Kidney epithelial cell (primary cell): ENCODE measurements around the gene ZNF609. TPM values are rescaled to one million over a fixed set of nuclear protein-coding genes. Genes with fewer than 3 reads are reported as not detected.

Experiments
- DNase-seq: peaks from one replicate; pipeline ENCODE4 v3.0.0-alpha.2; 2010; ENCODE audit warnings: low read depth
- H3K27me3 ChIP-seq: 2 replicates; pipeline ENCODE4 v1.6.0; 2011; ENCODE audit warnings: low read length; ENCODE audit not compliant: control insufficient read depth, insufficient read depth
- H3K36me3 ChIP-seq: 2 replicates; pipeline ENCODE4 v1.5.1; 2011; ENCODE audit warnings: low read length; ENCODE audit not compliant: control insufficient read depth, insufficient read depth
- H3K4me3 ChIP-seq: 2 replicates; pipeline ENCODE4 v1.5.1; 2011; ENCODE audit warnings: low read depth, mild to moderate bottlenecking, control low read depth, low read length
- total RNA-seq: library from RNA; depleted of rRNA; stranded (reverse); fragments of >200 nt; gene quantifications from 2 replicates; pipeline ENCODE4 v1.2.3, GENCODE V29; 2015
- TF ChIP-seq, protein P1 (sequence below): IDR thresholded peaks from 2 replicates; pipeline ENCODE4 v1.5.1; 2011; ENCODE audit warnings: mild to moderate bottlenecking, moderate library complexity, low read length, control low read depth, inconsistent platforms; ENCODE audit not compliant: insufficient read depth, poor library complexity, severe bottlenecking

Gene ZNF609
- total RNA-seq, 1 donor from 2014 or later, result 18.4 TPM

DNA sequence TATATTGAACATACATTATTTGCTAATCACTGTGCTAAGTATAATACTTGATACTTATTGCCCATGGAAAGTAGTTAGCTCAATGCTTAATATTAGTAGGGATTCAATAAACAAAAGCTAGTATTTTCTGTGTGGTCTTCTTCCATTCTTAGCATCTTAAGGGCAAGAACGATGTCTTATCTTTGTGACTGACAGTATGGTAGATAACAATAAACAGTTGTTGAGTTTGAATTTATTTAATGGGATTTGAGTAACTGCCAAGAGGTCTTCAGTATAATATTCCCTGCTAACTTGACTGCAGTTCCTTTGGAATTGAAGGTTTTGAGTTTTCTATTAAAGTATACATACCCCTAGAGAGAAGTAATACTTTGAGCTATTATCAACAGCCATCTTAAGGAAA is 70.1 kb downstream of the ZNF609 start:
- Histone ChIP-seq H3K27me3 (no peaks in the 10 kb centered on the region), H3K36me3 (no peaks in the 10 kb centered on the region), H3K4me3 (no peak overlapping the region)
- TF ChIP-seq, protein P1, sequence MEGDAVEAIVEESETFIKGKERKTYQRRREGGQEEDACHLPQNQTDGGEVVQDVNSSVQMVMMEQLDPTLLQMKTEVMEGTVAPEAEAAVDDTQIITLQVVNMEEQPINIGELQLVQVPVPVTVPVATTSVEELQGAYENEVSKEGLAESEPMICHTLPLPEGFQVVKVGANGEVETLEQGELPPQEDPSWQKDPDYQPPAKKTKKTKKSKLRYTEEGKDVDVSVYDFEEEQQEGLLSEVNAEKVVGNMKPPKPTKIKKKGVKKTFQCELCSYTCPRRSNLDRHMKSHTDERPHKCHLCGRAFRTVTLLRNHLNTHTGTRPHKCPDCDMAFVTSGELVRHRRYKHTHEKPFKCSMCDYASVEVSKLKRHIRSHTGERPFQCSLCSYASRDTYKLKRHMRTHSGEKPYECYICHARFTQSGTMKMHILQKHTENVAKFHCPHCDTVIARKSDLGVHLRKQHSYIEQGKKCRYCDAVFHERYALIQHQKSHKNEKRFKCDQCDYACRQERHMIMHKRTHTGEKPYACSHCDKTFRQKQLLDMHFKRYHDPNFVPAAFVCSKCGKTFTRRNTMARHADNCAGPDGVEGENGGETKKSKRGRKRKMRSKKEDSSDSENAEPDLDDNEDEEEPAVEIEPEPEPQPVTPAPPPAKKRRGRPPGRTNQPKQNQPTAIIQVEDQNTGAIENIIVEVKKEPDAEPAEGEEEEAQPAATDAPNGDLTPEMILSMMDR, result no peak
- DNase-seq, result no peak

DNA sequence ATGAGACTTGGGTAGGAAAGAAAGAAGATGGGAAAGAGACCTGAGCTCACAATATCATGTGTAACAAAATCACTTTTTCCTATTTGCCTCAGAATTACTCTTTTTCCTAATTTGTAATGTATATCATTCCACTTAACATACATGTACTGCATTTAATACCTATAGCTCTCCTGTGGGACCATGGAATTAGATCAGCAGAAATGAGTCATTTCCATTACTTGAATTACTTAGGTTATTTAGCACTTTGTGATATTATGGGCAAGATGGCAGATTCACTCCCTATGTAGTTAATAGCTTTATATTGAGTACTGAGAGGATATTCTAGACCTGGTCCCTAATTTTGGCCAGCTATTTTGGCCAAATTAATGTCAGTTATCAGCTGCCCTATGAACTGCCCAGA is 70.5 kb downstream of the ZNF609 start:
- Histone ChIP-seq H3K27me3 (no peaks in the 10 kb centered on the region), H3K36me3 (no peaks in the 10 kb centered on the region)
- no peak for DNase-seq

DNA sequence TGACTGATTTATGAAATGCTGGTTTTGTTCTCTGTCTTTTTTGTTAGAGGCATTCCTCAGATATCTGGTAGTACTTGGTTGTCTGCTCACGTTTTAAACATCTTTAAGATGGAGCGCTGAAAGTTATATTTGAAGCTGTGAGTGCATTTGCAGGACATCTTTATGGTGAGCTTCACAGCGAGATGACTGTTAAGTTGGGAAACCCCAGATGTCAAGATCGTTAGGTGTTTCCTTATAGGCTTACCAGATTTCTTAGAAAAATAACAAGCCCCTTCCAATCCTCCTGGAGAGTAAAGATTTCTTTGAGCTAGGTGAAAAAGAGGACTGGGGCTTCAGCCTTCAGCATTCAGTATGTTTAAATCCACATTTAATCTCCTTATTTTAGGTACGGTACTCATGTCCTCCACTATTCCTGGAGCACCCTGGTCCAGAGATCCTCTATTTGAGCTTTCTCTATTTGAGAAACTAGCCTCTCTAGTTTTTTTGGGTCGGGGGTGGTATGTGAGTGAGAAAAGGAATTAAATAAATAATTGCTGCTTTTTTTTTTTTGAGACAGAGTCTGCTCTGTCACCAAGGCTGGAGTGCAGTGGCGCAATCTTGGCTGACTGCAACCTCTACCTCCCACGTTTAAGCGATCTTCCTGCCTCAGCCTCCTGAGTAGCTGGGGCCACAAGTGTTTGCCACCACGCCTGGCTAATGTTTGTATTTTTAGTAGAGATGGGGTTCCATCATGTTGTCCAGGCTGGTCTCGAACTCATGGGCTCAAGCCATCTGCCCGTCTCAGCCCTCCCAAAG is 72.3 kb downstream of the ZNF609 start:
- Histone ChIP-seq H3K36me3 (no peaks in the 10 kb centered on the region), H3K27me3 (no peaks in the 10 kb centered on the region), H3K4me3 (no peak overlapping the region)
- no peak for DNase-seq
- TF ChIP-seq, protein P1, result no peak

More for the DNA sequence above, 70.5 kb downstream of the ZNF609 start:
- TF ChIP-seq, protein P1, result no peak
- no peak overlapping the region for H3K4me3 ChIP-seq

DNA sequence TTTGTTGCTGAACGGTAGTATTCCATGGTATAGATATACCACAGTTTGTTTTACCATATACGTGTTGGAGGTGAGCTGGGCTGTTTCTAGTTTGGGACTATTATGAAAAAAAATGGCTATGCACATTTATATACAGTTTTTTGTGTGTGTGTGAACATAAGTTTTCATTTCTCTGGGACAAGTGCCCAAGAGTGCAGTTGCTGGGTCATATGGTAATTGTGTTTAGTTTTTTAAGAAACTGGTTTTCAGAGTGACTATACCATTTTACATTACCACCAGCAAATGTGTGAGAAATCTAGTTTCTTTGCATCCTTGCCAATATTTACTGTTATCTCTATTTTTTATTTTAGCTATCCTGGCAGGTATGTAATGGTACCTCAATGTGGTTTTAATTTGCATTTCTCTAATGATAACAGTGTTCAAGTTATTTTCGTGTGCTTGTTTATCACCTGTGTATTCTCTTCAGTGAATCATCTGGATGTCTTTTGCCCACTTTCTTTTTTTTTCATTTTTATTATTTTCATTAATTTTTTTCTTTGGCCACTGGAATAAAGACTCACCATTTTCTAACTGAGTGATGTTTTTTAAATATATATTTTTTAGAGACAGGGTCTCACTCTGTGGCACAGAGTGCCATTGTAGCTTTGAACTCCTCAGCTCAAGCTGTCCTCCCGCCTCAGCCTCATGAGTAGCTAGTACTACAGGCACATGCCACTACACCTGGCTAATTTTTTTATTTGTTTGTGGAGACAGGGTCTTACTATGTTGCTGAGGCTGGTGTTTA is 75.3 kb downstream of the ZNF609 start:
- H3K4me3 ChIP-seq, result no peak overlapping the region
- H3K36me3 ChIP-seq, result no peaks in the 10 kb centered on the region
- H3K27me3 ChIP-seq, result no peaks in the 10 kb centered on the region
- TF ChIP-seq, protein P1, result no peak
- no peak for DNase-seq

DNA sequence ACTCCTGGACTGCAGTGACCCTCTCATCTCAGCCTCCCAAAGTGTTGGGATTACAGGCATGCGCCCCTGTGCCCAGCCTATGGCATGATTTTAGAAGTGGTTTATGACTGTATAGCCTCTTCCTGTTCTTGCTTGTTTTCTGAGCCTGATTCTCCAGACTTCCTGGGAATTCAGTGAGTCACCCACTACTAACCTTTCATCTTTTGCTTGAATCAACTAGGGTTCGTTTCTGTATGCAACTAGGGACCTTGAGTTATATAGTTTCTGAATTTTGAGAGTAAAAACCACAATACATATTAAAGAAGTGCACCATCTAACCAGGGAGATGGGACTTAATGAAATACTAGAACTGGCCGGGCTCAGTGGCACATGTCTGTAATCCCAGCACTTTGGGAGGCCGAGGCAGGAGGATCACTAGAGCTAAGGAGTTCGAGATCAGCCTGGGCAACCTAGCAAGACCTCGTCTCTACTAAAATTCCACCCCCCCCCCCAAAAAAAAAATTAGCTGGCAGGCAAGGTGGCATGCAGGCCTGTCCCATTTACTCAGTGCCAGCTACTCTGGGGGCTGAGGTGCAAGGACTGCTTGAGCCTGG is 76.0 kb downstream of the ZNF609 start:
- Histone ChIP-seq H3K4me3 (no peak overlapping the region), H3K27me3 (no peaks in the 10 kb centered on the region), H3K36me3 (no peaks in the 10 kb centered on the region)
- TF ChIP-seq, protein P1, result no peak
- DNase-seq, result peak; percentile 69
